HG03575 (cell line): Measurements from ENCODE around the gene SGO2.
"Not testable (repeated sequence)": the region's sequence is repeated elsewhere in the genome, so short reads cannot be mapped to it uniquely, and the experiment has no call there.

Experiments used
- ATAC-seq: cut with Tn5 transposase; IDR thresholded peaks from one replicate; pipeline ENCODE4 v1.9.1; 2021; ENCODE audit not compliant: unreplicated experiment, insufficient number of reproducible peaks, low FRiP score; ENCODE audit errors: extremely low read depth

Gene SGO2

GRCh38 chr2:200588076-200588678, 62.2 kb downstream of the SGO2 start:
- no peak for ATAC-seq

DNA sequence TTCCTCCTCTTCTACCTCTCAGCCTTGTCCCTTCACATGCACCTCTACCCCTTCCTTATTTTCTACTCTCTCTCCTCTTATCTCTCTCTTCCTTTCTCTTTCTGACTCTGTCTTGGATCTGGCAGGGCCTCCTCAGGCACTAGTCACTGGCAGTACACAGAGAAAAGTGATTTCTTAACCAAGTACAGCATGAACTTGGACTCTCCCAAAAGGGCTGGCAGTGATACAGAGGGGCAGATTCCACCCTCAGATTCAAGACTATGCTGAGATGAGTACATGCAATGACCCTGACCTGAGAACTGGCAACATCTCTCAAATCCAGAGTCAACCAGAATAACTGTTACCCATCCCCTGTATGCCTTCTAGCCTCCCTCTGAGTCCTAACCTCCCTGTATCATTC, 64.1 kb downstream of the SGO2 start:
- no peak for ATAC-seq

DNA sequence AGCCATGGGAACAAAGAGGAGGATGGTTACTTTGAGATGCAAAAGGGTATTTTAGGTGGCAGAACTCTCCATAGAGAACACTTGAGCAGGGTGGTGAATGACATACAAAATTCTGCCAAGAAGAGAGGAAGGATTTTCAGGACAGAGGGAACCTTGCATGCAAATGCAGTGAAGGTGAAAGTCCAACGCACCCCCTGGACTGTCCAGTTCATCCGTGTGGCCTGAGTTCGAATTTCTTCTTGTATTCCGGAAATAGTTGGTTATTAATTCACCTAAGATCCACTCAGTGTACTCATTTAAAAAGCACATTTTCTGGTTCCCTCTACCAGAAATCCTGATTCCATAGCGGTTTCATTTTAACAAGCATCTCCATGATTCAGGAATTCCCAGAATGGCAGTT, 65.3 kb downstream of the SGO2 start:
- no peak for ATAC-seq

GRCh38 chr2:200592406-200593075, 66.5 kb downstream of the SGO2 start:
- no peak for ATAC-seq

- no peak for ATAC-seq
Observed at GRCh38 chr2:200593905-200594304, 67.9 kb downstream of the SGO2 start.

- ATAC-seq, result no peak
Observed at GRCh38 chr2:200595913-200596312, 69.9 kb downstream of the SGO2 start.

GRCh38 chr2:200596774-200597570, 71.0 kb downstream of the SGO2 start:
- no peak for ATAC-seq

- ATAC-seq, result no peak
Observed at GRCh38 chr2:200599206-200599605, 73.2 kb downstream of the SGO2 start.

DNA sequence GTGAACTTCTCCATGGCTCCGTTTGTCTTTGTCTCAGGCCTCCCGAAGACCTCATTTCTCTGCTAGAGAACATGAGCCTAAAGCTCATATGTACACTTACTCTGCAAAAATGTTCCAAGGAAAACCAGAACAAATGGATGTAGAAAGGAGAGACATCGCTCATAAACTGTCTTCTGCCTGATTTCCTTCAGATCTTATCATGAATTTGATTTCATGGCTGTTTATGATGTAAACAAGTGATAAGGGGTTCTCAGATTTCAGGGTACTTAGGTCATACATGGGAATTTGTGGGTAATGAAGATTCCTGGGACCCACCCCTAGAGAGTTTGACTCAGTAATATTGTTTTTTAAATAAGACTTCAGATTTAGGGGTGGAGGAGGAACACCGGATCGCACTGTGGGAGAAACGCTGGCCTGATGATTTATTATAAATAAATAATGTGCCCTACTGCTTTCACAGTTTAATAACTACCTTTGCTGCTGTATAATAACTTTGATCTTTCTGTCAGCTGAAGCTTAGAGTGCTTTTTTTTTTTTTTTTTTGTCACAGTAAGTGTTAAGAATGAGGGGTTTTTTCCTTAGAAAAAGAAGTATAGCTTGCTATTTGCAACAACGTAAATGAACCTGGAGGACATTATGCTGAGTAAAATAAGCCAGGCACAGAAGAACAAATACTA, 74.7 kb downstream of the SGO2 start:
- ATAC-seq, result no peak

- ATAC-seq, result no peak
Observed at GRCh38 chr2:200602584-200602983, 76.6 kb downstream of the SGO2 start.

- ATAC-seq, result no peak
Observed at GRCh38 chr2:200603972-200604371, 78.0 kb downstream of the SGO2 start.

DNA sequence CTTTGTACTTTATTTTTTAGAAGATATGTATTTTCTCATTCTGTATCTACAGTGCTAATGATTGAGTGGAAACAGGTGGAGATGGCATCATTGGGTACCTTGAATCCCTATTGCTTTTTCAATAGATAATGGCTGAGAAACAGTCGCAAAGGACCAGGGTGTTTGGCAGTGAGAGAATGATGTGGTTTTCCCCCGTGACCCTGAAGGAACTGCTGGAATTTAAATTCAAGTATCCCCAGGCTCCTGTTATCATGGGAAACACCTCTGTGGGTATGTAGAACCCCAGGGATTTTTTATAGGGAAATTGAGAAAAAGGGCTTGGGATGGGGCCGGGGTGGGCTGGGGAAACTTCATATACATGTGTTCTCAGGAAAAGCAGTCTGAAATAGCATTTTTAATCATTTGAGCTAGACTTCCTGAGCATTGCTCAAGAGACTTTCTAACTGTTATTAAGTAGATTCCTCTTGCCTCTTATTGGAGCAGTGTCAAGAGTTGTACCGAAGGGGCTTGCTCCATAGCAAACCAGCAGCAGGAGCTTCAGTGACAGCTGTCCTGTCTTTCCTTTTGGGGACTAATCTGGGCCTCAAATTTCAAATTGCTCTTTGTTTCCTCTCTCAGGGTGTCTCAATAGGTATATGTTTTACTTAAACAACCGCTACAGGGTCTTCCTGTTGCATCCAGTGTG, 78.7 kb downstream of the SGO2 start:
- ATAC-seq, result no peak

- no peak for ATAC-seq
Observed at GRCh38 chr2:200608341-200609027, 82.5 kb downstream of the SGO2 start.

DNA sequence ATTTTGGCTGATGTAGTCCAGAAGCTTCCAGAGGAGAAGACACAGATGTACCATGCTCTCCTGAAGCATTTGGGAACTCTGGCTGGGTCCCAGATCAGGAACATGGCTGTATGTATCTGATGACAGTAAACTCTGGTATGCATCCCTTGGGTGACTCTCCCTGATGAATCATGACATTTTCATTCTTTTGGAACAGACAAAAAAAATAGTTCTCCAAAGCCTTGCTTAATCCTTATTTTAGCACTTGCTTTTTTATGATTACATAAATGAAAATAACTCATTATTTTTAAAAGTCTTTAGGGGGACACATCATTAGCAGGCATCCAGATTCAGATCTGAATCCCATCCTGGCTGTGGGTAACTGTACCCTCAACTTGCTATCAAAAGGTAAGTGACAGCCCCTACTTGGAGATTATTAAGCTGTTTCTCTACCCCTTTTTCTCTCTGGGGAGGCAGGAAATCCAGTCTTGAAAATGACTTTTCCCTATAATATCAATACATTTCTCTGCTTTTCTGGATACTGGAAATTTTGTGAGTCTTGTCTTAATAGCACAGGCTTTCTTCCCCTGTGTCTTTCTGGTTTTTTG, 83.1 kb downstream of the SGO2 start:
- ATAC-seq, result no peak

DNA sequence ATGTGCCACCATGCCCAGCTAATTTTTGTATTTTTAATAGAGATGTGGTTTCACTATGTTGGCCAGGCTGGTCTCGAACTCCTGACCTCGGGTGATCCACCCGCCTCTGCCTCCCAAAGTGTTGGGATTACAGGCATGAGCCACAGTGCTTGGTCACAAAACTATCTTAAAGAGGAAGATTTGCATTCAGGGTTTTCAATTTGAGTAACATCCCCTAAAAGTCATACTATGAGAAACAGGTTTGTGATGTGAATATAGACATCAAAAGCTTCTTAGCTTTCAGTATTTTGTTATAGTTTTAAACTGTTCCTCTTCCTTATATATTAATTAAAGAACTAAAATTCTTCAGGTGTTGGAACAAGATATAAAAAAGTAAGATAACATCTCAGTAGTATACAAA, 84.2 kb downstream of the SGO2 start:
- not testable (repeated sequence) for ATAC-seq

GRCh38 chr2:200613692-200614091, 87.7 kb downstream of the SGO2 start:
- no peak for ATAC-seq

GRCh38 chr2:200614249-200614648, 88.2 kb downstream of the SGO2 start:
- no peak for ATAC-seq

DNA sequence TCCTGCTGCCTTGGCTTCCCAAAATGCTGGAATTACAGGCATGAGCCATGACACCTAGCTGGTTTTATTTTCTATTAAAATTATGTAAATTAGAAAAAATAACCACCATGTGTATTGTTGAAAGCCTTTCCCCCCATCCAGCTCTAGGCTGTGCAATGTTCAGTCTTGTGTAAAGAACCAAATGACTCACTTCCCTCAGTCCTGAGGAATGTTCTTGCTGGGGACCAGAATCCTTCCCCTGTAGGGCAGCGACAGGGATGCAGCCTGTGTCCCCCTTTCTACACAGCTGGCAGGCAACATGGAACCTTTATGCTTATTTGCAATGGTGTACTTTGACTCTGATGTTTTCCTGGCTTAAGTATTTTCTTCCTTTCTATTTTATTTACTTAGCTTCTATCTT, 89.2 kb downstream of the SGO2 start:
- no peak for ATAC-seq
